ENCODE measurements around the gene CDH23.

- TF ChIP-seq JUNB (IDR thresholded peaks at IDR 0.05) (no peak), EP300 (IDR thresholded peaks at IDR 0.05; ENCODE audit: borderline replicate concordance in 1 of 2, control insufficient read depth in 1 of 2, low read depth in 2 of 2, low read length in 2 of 2) (no peak), EZH2 (IDR thresholded peaks at IDR 0.05; ENCODE audit: borderline replicate concordance, control insufficient read depth, low read depth, low read length) (no peak), POLR2AphosphoS5 (IDR thresholded peaks at IDR 0.05; ENCODE audit: low read length) (no peak), CHD2 (IDR thresholded peaks at IDR 0.05; ENCODE audit: borderline replicate concordance, low read depth, low read length) (no peak), ESRRA (IDR thresholded peaks at IDR 0.05; ENCODE audit: low read length) (no peak), PRDM15 (CRISPR knock-in tag; IDR thresholded peaks at IDR 0.05) (no peak)
Observed at GRCh38 chr10:71706216-71707121, 309.7 kb downstream of the CDH23 start.

Data from GM12878 (cell line).